Embryonic facial prominence (tissue), 1 donor: ENCODE results near the gene DOK6.
"Not testable (repeated sequence)": the region's sequence is repeated elsewhere in the genome, so short reads cannot be mapped to it uniquely, and the experiment has no call there.

Source experiments
- DNase-seq: peaks from one replicate; pipeline ENCODE4 v3.0.0-alpha.2; 2016; ENCODE audit errors: extremely low spot score

The DOK6 gene

GRCh38 chr18:69866212-69866611 lies 465.5 kb downstream of the DOK6 start:
- DNase-seq: no peak

GRCh38 chr18:69870736-69871135 lies 470.0 kb downstream of the DOK6 start:
- DNase-seq: no peak

- DNase-seq: no peak
Measured at GRCh38 chr18:69871363-69871762, 470.7 kb downstream of the DOK6 start.

GRCh38 chr18:69872661-69873060 lies 472.0 kb downstream of the DOK6 start:
- no peak for DNase-seq

GRCh38 chr18:69874058-69874457 lies 473.4 kb downstream of the DOK6 start:
- no peak for DNase-seq

GRCh38 chr18:69876490-69876889 lies 475.8 kb downstream of the DOK6 start:
- no peak for DNase-seq

- DNase-seq: no peak
Measured at GRCh38 chr18:69878213-69878933, 477.7 kb downstream of the DOK6 start.

GRCh38 chr18:69879051-69879450 lies 478.4 kb downstream of the DOK6 start:
- DNase-seq: not testable (repeated sequence)

- DNase-seq: no peak
Measured at GRCh38 chr18:69880083-69880482, 479.4 kb downstream of the DOK6 start.

- DNase-seq: no peak
Measured at GRCh38 chr18:69882965-69883668, 482.4 kb downstream of the DOK6 start.

- no peak for DNase-seq
Measured at GRCh38 chr18:69883781-69884180, 483.1 kb downstream of the DOK6 start.

- DNase-seq: no peak
Measured at GRCh38 chr18:69885355-69885754, 484.7 kb downstream of the DOK6 start.

GRCh38 chr18:69885841-69886531 lies 485.3 kb downstream of the DOK6 start:
- DNase-seq: no peak

GRCh38 chr18:69887256-69887655 lies 486.6 kb downstream of the DOK6 start:
- DNase-seq: no peak

GRCh38 chr18:69889009-69889408 lies 488.3 kb downstream of the DOK6 start:
- DNase-seq: no peak

- DNase-seq: no peak
Measured at GRCh38 chr18:69890558-69890957, 489.9 kb downstream of the DOK6 start.

GRCh38 chr18:69894467-69894866 lies 493.8 kb downstream of the DOK6 start:
- DNase-seq: no peak

- no peak for DNase-seq
Measured at GRCh38 chr18:69895066-69896047, 494.7 kb downstream of the DOK6 start.

GRCh38 chr18:69897397-69898108 lies 496.9 kb downstream of the DOK6 start:
- DNase-seq: no peak

- no peak for DNase-seq
Measured at GRCh38 chr18:69898241-69898861, 497.7 kb downstream of the DOK6 start.
